Transverse colon (tissue), 4 donors: ENCODE measurements around the gene NT5E.

ENCODE experiments used
- POLR2A ChIP-seq: fragments of 450-650 bp; IDR thresholded peaks from one replicate; pipeline ENCODE4 v1.6.1; 2016; ENCODE audit warnings: antibody characterized with exemption, mild to moderate bottlenecking, moderate library complexity
- POLR2AphosphoS5 ChIP-seq, 3 donors: sonication (generic); formaldehyde crosslinking; IDR thresholded peaks; one replicate each; pipeline ENCODE4 v1.6.1; 2016; ENCODE audit warnings: antibody characterized with exemption in 3 of 3
- TF ChIP-seq, protein P1 (sequence below), 5 experiments: fragments of 200-600 bp in 3 of 5; fragments of 450-650 bp in 2 of 5; sonication (generic) in 3 of 5; IDR thresholded peaks; 1 replicate in 2 of 5; 2 replicates in 3 of 5; pipeline ENCODE4 v1.5.1; 2016 to 2017; ENCODE audit warnings: antibody characterized with exemption in 5 of 5, inconsistent platforms in 3 of 5, mild to moderate bottlenecking in 2 of 5, moderate library complexity in 1 of 5

DNA sequence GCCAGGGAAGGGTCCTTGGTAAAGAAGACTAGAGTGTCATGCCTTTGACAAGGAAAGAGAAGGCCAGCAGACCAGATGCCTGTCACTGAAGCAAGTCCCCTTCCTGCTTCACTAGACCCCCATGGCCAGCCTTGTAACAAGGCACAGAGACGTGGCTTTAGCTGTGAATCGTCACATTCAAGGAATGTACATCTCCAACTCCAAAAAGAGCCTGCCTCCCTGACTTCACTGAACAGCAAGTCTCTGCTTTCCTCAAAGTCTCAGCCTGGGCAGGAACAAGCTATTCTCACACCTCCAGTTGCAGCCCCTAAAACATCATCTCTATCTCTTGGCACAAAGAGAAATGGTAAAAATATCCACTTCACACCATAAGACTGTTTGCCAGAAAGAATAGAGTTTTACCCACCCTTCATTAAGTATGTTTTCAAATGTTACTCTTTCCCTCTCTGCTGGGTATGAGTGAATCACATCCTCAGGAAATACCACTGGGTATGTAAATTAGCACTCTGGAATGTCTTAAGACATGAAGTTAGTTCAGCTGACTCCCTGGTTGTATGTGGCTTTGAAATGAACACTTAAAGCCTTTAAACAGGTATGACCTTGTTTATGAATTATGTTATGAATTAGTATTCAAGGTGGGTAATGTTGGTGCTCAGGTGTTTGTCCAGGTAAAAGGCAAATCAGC is 46.4 kb upstream of the NT5E start:
- TF ChIP-seq, protein P1, sequence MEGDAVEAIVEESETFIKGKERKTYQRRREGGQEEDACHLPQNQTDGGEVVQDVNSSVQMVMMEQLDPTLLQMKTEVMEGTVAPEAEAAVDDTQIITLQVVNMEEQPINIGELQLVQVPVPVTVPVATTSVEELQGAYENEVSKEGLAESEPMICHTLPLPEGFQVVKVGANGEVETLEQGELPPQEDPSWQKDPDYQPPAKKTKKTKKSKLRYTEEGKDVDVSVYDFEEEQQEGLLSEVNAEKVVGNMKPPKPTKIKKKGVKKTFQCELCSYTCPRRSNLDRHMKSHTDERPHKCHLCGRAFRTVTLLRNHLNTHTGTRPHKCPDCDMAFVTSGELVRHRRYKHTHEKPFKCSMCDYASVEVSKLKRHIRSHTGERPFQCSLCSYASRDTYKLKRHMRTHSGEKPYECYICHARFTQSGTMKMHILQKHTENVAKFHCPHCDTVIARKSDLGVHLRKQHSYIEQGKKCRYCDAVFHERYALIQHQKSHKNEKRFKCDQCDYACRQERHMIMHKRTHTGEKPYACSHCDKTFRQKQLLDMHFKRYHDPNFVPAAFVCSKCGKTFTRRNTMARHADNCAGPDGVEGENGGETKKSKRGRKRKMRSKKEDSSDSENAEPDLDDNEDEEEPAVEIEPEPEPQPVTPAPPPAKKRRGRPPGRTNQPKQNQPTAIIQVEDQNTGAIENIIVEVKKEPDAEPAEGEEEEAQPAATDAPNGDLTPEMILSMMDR (IDR thresholded peaks at IDR 0.05), result no peak
- TF ChIP-seq POLR2A, result no peak
- TF ChIP-seq POLR2AphosphoS5 (IDR thresholded peaks at IDR 0.05), result no peak
